GM18951 (cell line): ENCODE results near the gene CLEC16A.

ENCODE experiments used
- POLR2A ChIP-seq: IDR thresholded peaks from 4 replicates; pipeline ENCODE4 v1.6.1; 2011; ENCODE audit warnings: mild to moderate bottlenecking; ENCODE audit not compliant: insufficient read length, insufficient read depth; ENCODE audit errors: extremely low read depth
- in situ Hi-C: fragments of 300-500 bp; cut with MboI; formaldehyde crosslinking; loops from one replicate; pipeline ENCODE4 v1.12.0; 2022; ENCODE audit warnings: low sequenced_read_pairs, mixed read lengths, inconsistent platforms; ENCODE audit not compliant: unreplicated experiment

CLEC16A gene

GRCh38 chr16:10944249-10945064 is at the start of gene CLEC16A:
Gene CLEC16A (plus strand): TSS chr16:10944564. CDS start chr16:10944718, 154 bp downstream.
- TF ChIP-seq POLR2A, result peak; percentile 82
- in situ Hi-C loops, result no loop called here

- in situ Hi-C loops, result no loop called here
Observed at GRCh38 chr16:10895053-10895946, 49.1 kb upstream of the CLEC16A start.

GRCh38 chr16:10896165-10896564 is 48.2 kb upstream of the CLEC16A start:
- in situ Hi-C loops, result no loop called here
- no peak for TF ChIP-seq POLR2A

More at GRCh38 chr16:10895053-10895946, 49.1 kb upstream of the CLEC16A start:
- TF ChIP-seq POLR2A, result no peak

GRCh38 chr16:10896723-10897122 is 47.6 kb upstream of the CLEC16A start:
- no peak for TF ChIP-seq POLR2A
- in situ Hi-C loops, result no loop called here

GRCh38 chr16:10897134-10897533 is 47.2 kb upstream of the CLEC16A start:
- in situ Hi-C loops, result no loop called here
- no peak for TF ChIP-seq POLR2A

- in situ Hi-C loops, result loop anchor here (10.0 kb wide), 1 partner anchor 158 kb away; the partner anchor contains the start of gene NUBP1
- no peak for TF ChIP-seq POLR2A
Observed at GRCh38 chr16:10902999-10903398, 41.4 kb upstream of the CLEC16A start.

GRCh38 chr16:10906482-10906881 is 37.9 kb upstream of the CLEC16A start:
- in situ Hi-C loops, result loop anchor here (10.0 kb wide), 1 partner anchor 162 kb away; the partner anchor contains the start of gene NUBP1
- TF ChIP-seq POLR2A, result no peak

- no peak for TF ChIP-seq POLR2A
- in situ Hi-C loops, result loop anchor here (10.0 kb wide), 1 partner anchor 162 kb away; the partner anchor contains the start of gene NUBP1
Observed at GRCh38 chr16:10906914-10907756, 37.2 kb upstream of the CLEC16A start.

- in situ Hi-C loops, result loop anchor here (10.0 kb wide), 1 partner anchor 163 kb away; the partner anchor contains the start of gene NUBP1
- no peak for TF ChIP-seq POLR2A
Observed at GRCh38 chr16:10907757-10908045, 36.7 kb upstream of the CLEC16A start.

- no peak for TF ChIP-seq POLR2A
- in situ Hi-C loops, result loop anchor here (10.0 kb wide), 1 partner anchor 386 kb away; no protein-coding TSS in a partner anchor
Observed at GRCh38 chr16:10911267-10911666, 33.1 kb upstream of the CLEC16A start.

GRCh38 chr16:10916534-10916933 is 27.8 kb upstream of the CLEC16A start:
- in situ Hi-C loops, result loop anchor here (10.0 kb wide), 1 partner anchor 392 kb away; no protein-coding TSS in a partner anchor
- no peak for TF ChIP-seq POLR2A

GRCh38 chr16:10918294-10919002 is 25.9 kb upstream of the CLEC16A start:
- peak; percentile 31 for TF ChIP-seq POLR2A
- in situ Hi-C loops, result loop anchor here (10.0 kb wide), 1 partner anchor 394 kb away; no protein-coding TSS in a partner anchor
